HG03575 (cell line): ENCODE data around the gene DBP.
"Not testable (repeated sequence)": the region's sequence is repeated elsewhere in the genome, so short reads cannot be mapped to it uniquely, and the experiment has no call there.

Source experiments
- ATAC-seq: cut with Tn5 transposase; IDR thresholded peaks from one replicate; pipeline ENCODE4 v1.9.1; 2021; ENCODE audit not compliant: unreplicated experiment, insufficient number of reproducible peaks, low FRiP score; ENCODE audit errors: extremely low read depth

The DBP gene

GRCh38 chr19:48645620-48646000, 8.4 kb upstream of the DBP start:
- ATAC-seq: no peak

DNA sequence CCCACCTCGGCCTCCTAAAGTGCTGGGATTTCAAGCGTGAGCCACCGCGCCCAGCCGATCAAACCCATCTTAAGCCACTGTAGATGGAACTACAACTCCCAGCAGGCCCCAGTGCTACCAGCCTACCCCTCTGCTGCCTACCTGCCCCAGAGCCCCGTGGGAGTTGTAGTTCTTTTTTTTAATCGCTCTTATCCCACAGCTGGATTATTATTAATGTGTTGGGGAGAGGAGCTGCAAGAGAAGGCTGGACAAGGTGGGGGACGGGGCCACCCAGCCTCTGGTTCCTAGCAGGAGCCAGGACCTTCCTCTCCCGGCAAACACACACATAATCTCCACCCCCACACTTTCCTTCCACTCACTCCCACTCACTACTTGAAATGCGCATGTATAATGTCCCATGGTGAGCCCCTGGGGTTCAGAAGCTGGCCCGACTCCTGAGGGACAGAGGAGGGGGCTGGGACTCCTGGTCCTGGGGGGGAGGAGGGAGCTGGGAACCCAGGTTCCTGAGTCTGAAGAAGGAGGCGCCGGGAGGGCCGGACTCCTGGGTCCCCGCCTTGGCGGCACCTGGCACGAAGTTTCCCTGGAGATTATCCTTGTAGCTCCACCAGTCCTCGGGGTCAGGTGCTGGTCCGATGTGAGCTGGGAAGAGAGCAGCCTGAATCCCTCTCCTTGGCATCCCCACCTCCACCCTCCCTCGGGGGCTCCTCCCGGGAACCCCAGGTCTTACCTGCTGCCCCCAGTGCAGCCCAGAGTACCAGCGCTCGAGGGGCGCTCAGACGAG, 7.8 kb upstream of the DBP start:
- no peak for ATAC-seq

- no peak for ATAC-seq
These were observed 7.2 kb upstream of the DBP start for GRCh38 chr19:48644355-48644754.

DNA sequence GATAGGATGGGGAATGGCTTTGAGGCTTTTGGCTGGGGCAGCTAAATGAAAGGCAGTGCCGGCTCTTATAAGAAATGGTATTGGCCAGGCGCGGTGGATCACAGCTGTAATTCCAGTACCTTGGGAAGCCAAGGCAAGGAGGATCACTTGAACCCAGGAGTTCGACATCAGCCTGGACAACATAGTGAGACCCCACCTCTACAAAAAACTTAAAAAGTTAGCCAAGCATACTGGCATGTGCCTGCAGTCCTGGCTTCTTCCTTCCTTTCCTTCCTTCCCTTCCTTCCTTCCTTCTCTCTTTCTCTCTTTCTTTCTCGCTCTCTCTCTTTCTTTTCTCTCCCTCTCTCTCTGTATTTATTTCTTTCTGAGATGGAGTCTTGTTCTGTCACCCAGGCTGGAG, 5.7 kb upstream of the DBP start:
- ATAC-seq: no peak

- ATAC-seq: no peak
These were observed 4.7 kb upstream of the DBP start for GRCh38 chr19:48641850-48642249.

DNA sequence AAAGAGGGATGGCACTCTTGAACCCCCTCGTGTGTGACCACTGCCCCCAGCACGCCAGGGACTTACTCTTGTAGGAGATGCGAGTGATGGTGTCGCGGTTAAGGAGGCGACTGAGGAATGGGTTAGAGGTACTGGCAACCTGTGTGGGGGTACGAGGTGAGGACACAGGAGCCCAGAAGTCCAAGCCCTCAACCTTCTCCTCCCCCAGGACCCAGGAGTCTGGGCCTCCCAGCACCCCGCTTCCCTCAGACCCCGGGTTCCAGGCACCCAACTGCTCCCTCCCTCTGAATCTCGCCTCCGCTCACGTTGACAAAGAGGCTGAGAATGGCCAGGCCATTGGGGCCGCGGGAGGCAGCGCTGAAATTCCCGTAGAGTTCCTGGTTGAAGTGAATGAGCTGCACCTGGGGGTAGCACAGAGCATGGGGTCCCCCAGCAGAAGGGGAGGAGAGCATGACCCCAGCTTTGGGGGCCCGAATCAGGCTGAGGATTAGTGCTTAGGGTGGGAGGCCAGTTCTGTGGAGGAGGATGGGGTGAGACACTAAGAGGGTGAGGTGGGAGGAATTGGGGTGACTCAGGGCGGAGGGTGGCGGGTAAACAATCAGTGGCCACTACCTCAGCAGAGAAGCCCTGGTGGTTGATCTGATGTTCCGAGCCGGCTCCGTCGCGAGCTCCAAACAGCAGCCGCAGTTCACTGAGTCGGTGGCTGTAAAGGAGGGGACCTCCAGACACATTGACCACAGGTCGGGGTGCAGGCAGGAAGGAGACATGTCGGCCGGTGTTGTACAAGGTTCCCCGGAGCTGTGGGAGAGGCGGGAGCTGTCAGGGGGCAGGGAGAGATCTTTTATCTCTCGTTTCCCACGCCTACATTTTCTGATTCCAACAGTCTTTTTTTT, 2.5 kb upstream of the DBP start:
- ATAC-seq: no peak

DNA sequence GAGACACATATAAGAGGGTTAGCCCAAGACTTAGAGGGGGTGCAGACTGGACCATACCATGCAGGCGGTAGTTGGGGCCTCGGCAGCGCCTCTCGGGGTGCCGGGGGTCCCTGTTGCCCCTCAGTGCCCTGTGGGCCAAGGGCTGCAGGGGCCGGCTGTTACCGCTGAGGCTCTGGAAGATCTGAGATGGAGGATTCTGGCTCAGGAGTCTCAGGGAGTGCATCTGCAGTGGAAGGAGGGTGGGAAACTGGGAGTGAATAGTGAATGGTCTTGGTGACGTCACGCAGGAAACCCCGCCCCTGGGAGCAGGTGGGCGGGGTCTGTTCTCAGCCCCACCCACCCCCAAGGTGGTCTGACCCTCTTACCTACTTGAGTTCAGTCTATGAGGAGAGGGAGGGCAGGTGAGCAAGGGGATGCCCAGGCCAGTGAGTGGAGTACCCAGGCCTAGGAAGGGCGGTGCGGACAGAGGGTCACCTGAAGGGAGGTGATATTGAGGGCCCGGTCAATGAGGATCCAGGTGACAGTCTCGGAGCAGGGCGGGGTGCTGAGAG, 1.7 kb upstream of the DBP start:
- ATAC-seq: no peak

GRCh38 chr19:48637948-48638830, 1.0 kb upstream of the DBP start:
- ATAC-seq: no peak

DNA sequence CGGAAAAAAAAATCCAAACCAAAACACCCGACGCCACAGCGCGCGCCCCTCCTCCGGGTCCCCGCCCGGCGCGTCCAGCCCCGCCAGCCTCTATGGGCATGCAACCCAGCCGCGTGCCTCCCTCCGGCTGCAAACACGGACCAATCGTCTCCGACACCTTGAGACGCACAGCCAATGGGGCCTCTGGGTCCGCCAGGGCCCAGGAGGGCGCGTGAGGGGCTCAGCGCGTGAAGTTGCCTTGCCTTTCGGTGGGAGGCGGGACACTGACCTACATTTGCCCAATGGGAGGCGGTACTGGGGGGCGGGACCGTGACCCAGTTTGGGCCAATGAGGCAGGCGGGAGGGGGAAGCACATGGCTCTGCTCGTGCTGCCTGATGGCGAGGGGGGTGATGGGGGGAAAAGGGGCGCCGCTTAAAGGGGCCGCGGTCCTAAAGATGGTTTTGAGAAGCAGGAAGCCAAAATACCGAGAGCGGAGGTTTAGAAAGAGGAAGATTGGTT, 319 bp upstream of the DBP start:
- ATAC-seq: no peak

DNA sequence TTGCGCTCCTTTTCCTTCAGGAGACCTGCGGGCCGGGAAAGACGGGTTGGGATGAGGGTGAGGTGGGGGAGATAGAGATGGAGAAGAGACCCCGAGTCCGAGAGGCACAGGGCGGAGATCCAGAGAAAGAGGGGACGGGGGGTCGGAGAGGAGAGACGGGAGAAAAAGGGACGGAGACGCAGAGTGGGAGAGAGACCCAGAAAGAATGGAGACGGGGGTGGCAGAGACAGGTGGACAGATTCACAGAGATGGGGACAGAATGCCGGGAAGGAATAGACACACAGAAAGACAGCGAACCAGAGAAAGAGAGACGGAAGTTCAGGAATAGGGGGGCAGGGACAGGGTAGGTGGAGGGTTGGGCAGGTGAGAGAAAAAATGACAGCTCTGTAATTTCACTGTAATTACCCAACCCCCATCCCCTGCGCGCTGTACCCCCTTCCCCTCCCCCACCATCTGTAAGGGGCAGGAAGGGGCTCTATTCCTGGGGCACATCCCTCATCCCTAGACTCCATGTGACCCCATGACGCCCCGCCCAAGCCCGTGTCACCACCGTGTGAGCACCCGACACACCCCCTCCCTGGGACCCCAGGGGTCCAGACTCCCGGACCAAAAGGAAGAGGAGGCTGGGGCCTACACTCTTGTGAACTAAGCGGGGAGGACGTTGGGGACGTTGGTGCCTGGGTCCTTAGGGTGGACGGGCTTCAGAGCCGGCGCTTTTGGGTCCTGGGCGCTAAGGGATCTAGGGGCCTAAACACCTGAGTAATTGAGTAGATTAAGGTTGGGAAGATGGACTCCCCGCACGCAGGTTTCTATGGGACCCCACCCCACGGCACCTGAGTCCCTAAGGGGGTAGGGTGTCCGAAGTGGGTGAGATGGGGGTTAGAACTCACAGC, 967 bp downstream of the DBP start:
- ATAC-seq: no peak

DNA sequence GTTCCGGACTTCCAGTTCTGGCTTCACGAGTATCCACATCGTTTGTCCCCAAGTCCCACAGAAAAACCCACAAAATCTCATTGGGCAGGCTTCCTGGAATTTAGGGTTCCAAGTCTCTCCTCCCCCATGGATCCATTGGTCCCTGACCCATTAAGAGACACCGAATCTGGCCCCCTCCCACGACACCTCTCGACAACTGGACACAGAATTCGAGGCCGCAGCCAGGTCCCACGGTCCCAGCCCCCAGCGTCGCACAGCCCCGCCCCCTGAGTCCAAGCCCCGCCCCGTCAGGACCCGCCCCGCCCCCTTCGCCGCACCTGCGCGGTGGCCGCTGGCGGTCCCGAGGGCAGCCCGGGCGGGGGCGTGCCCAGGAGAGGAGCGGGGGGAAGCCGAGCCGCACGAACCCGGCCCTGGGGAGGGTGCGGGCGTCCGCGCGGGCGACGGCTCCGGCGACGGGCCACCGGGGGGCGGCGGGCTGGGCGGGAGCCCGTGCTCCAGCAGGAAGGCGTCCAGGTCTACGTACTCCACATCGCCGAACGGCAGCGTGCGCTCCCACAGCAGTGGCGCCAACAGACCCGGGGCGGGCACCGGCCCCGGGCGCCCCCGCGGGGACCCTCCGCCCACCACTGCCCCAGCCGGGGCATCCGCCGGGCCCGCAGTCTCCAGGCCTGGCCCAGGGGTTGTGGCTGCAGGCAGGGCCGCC, 1.8 kb downstream of the DBP start:
- no peak for ATAC-seq

- no peak for ATAC-seq
These were observed 2.5 kb downstream of the DBP start for GRCh38 chr19:48634424-48635262.

DNA sequence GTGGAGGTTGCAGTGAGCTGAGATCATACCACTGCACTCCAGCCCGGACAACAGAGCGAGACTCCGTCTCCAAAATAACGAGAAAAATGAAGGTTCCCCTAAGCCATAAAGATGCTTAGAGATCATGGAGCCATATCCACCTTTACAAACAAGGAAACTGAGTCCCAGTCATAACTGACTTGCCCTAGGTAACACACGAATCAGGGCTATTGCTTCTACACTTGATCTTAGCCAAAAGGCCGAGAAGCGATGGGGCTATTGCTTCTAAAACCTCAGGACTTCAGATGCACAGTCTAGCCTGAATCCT, 3.2 kb downstream of the DBP start:
- ATAC-seq: no peak

GRCh38 chr19:48633148-48634035, 3.8 kb downstream of the DBP start:
- ATAC-seq: no peak

GRCh38 chr19:48632692-48633147, 4.5 kb downstream of the DBP start:
- no peak for ATAC-seq

DNA sequence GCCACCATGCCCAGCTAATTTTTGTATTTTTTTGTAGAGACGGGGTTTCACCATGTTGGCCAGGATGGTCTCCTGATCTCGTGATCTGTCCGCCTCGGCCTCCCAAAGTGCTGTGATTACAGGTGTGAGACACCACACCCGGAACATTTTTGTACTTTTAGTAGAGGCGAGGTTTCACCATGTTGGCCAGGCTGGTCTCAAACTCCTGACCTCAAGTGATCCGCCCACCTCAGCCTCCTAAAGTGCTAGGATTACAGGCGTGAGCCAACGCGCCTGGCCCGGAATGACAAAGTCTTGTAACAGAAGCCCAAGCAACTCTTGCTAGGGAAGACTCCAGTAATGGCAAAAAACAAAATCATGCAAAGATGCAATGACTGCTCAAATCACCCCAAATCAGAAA, 4.9 kb downstream of the DBP start:
- not testable (repeated sequence) for ATAC-seq
